IPS-NIHi11 (cell line): ENCODE data around the gene GNAL.
"Not testable (repeated sequence)": the region's sequence is repeated elsewhere in the genome, so short reads cannot be mapped to it uniquely, and the experiment has no call there.

Experiments used
- DNase-seq: peaks from one replicate; pipeline ENCODE4 v3.0.0; 2012; ENCODE audit warnings: mixed read lengths, low spot score

The GNAL gene

GRCh38 chr18:11851146-11851805, 162.2 kb downstream of the GNAL start, which contains the start of gene CHMP1B:
Gene CHMP1B (plus strand): TSS chr18:11851413. CDS start chr18:11851512, 99 bp downstream.
- DNase-seq = peak; percentile 95

- DNase-seq = no peak
Measured at GRCh38 chr18:11851806-11852337, 162.8 kb downstream of the GNAL start.

DNA sequence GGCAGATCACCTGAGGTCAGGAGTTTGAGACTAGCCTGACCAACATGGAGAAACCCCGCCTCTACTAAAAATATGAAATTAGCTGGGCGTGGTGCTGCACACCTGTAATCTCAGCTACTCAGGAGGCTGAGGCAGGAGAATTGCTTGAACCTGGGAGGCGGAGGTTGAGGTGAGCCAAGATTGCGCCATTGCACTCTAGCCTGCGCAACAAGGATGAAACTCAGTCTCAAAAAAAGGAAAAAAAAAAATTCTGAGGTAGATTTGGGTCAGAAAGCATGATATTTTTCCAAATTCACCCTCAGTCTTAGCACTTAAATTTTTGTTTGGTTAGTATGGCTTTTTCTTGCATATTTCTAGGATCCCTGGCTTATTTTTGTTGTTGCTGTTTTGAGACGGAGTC, 165.5 kb downstream of the GNAL start:
- DNase-seq = not testable (repeated sequence)

GRCh38 chr18:11857177-11857887, 168.3 kb downstream of the GNAL start:
- peak; percentile 70 for DNase-seq

DNA sequence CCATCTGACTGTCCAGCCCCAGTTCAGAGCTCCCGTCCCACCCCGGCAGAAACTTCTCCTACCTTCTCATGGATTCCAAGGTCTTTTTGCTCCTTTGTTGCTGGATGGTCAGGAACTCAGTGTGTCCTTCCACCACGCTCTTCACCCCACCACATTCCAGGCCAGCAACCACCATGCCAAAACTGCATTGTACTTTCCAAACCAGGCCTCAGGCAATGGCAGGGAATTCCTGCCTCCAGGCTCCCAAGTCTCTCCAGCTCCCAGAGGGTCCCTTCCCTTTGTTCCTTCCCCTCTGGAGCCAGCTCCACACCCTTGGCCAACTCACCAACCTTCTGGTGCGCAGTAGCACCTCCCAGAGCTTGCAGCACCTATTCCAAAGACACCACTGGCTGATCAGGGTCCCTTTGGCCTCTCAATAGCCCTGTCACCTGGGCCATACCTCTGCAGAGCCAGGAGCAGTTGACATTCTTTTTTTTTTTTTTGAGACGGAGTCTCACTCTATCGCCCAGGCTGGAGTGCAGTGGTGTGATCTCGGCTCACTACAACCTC, 170.3 kb downstream of the GNAL start:
- no peak for DNase-seq

- DNase-seq = no peak
Measured at GRCh38 chr18:11859903-11860407, 170.9 kb downstream of the GNAL start.

DNA sequence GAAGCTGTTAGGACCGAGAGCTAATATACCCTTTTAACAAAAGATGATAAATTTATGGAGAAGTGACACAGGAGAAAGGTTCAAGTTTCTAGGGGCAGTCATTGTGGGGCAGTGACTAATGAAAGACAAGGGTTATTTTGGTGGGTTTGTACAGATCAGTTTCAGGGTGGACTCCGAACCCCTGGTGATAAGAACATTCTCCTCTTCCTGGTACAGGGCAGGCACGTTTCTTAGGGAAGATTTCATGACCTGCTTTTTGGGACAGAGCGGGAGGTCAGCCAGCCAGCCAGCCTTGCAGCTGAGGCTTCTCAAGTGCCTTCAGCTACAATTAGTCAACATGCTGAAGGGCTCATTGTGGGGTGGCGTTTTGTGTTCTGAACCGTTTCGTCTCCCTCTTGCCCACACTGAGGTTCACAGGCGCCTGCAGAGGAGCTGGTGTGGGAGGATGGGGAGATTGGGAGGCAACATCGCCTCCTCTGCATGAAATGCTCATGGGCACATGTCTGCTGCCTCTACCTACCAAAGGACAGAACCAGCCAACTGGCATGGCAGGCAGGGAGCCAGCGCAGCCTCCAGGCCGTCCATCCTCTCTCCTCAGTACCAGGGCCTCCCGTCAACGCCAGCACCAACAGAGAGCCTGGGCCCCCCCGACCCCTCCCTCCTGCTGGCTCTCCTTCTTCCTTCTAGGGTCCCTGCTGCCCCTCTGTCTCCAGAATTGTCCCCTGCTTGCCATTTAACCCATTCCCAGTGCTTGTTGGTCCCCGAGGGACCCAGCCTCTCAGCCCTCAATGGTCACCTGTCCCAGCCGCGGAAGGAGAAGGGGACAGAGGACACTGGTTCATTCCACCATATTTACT, 171.8 kb downstream of the GNAL start:
- no peak for DNase-seq

DNA sequence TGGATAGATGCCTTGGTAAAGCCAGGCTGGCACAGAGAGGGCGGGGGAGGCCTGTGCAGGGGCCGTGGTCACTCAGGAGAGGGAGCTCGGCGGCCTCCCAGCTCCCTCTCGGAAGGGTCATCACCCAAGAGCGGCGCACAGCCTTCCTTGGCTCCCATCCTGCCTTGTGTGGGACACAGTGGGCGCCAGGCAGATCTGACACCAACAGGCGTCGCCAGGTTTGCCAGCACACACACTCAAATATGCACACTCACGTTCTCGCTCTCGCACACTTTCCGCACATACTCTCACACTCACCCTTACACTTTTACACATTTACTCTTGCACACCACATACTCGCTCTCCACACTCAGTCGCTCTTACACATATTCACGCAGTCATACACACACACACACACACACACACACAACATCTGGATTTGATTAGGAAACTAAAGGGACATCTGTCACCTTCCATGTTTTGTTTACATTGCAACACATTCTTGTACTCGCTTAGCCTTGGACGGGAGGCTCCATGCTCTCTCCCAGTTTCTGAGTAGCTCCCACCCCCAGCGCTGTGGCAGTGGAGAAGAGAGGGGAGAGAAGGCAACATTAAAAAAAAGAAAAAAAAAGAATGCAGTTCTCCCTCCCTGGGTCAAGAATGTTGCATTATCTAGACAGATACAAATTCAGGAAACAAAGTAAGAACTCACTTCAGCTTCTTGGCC, 172.7 kb downstream of the GNAL start:
- DNase-seq = no peak

DNA sequence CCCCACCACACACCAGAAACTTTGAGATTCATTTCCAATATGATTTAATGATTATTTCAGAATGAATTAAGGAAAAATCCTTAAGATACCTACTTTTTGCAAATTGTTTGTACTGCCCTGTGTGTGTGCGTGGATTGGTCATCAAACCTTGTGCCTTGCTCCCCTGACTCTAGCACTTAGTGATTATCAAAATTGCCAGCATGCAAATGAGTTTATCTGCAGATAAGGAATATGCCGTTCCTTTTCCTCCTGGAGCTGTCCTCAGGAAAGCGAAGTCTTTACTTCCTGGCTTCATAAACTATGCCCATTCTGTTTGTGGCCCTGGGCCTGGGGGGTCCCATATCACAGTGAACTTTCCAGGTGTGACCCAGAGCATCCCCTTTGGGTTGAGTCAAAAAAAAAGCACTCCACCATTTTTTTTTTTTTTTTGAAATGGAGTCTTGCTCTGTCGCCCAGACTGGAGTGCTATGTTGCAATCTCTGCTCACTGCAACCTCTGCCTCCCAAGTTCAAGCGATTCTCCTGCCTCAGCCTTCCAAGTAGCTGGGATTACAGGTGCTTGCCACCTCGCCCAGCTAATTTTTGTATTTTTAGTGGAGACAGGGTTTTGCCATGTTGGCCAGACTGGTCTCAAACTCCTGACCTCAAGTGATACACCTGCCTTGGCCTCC, 173.5 kb downstream of the GNAL start:
- no peak for DNase-seq

- no peak for DNase-seq
Measured at GRCh38 chr18:11864471-11864870, 175.4 kb downstream of the GNAL start.

- DNase-seq = no peak
Measured at GRCh38 chr18:11865071-11865470, 176.0 kb downstream of the GNAL start.

GRCh38 chr18:11866329-11866728, 177.3 kb downstream of the GNAL start:
- no peak for DNase-seq

- no peak for DNase-seq
Measured at GRCh38 chr18:11866764-11867163, 177.7 kb downstream of the GNAL start.

DNA sequence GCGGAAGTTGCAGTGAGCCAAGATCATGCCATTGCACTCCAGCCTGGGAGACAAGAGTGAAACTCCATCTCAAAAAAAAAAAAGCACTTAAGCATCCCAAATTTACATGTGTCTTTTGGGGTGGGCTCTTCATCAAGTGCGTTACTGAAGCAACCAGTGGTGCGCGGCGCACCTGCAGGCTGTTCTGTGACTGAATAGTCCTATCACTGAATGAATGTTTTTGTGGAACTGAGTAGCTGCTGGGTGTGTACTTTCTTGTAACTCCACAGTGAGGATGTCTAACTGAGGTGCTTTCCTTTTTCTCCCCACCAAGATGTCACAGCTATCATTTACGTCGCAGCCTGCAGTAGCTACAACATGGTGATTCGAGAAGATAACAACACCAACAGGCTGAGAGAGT, 179.2 kb downstream of the GNAL start:
- DNase-seq = no peak

DNA sequence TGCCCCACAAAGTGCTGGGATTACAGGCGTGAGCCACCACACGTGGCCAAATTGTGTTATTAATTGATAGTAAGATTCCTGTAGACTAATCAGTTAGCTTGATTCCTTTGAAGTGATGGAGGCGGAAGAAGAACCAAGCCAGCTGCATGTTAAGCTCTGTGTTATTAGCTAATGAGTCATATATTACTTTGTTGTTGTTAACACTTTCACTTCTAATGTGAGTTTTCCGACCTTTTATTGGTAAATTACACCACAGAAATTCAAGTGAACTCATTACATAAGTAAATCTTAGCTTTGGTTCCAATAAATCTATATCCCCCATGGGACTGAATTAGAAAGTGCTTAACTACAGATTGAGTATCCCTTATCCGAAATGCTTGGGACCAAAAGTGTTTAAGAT, 182.4 kb downstream of the GNAL start:
- DNase-seq = no peak

- peak; percentile 59 for DNase-seq
Measured at GRCh38 chr18:11872479-11873136, 183.5 kb downstream of the GNAL start.

- DNase-seq = no peak
Measured at GRCh38 chr18:11873670-11874340, 184.7 kb downstream of the GNAL start.

GRCh38 chr18:11874676-11875075, 185.6 kb downstream of the GNAL start:
- no peak for DNase-seq

GRCh38 chr18:11877497-11878135, 188.6 kb downstream of the GNAL start:
- DNase-seq = no peak
